Peyer's patch (tissue), 4 donors: Measurements from ENCODE around the gene ARSG.

Experiments
- POLR2A ChIP-seq, 2 donors: fragments of 450-650 bp; IDR thresholded peaks; one replicate each; pipeline ENCODE4 v1.5.1; 2017; ENCODE audit warnings: antibody characterized with exemption in 2 of 2, mild to moderate bottlenecking in 2 of 2, moderate library complexity in 2 of 2
- TF ChIP-seq, protein P1 (sequence below), 6 experiments: fragments of 450-650 bp in 4 of 6; fragments of 200-600 bp in 2 of 6; sonication (generic) in 1 of 6; IDR thresholded peaks; one replicate each; pipeline ENCODE4 v1.5.1; 2017 to 2019; ENCODE audit warnings: antibody characterized with exemption in 6 of 6, mild to moderate bottlenecking in 3 of 6, moderate library complexity in 1 of 6

DNA sequence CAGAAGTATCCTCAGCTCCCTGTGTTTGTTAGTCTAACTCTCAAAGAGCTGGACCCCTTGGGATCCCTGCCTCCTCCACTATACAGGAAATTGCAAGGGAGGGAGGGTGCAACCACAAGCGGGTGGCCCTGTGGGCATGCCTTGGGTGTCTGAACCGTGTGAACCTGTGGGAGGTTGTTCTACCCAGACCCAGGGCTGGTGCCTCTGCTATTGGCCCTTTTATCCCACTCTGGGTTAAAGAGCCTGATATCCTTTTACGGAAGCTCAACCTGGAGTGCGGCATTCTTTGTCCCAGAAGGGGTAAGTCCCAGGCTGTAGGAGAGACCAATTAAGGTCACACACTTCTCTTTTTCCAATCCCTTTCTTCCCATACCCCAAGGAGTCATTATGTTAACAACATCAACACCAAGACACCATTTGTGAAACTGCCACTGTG, 53.4 kb downstream of the ARSG start:
- TF ChIP-seq POLR2A (IDR thresholded peaks at IDR 0.05) = no peak
- TF ChIP-seq, protein P1, sequence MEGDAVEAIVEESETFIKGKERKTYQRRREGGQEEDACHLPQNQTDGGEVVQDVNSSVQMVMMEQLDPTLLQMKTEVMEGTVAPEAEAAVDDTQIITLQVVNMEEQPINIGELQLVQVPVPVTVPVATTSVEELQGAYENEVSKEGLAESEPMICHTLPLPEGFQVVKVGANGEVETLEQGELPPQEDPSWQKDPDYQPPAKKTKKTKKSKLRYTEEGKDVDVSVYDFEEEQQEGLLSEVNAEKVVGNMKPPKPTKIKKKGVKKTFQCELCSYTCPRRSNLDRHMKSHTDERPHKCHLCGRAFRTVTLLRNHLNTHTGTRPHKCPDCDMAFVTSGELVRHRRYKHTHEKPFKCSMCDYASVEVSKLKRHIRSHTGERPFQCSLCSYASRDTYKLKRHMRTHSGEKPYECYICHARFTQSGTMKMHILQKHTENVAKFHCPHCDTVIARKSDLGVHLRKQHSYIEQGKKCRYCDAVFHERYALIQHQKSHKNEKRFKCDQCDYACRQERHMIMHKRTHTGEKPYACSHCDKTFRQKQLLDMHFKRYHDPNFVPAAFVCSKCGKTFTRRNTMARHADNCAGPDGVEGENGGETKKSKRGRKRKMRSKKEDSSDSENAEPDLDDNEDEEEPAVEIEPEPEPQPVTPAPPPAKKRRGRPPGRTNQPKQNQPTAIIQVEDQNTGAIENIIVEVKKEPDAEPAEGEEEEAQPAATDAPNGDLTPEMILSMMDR (IDR thresholded peaks at IDR 0.05) = no peak
